Ovary (tissue), 3 donors: ENCODE results near the gene FKBP6.
"Not testable (repeated sequence)": the region's sequence is repeated elsewhere in the genome, so short reads cannot be mapped to it uniquely, and the experiment has no call there.

Experiments used
- CTCF ChIP-seq, 3 donors: fragments of 450-650 bp in 2 of 3; fragments of 200-600 bp in 1 of 3; IDR thresholded peaks; one replicate each; pipeline versions ENCODE4 v1.5.1 to v1.8.0; 2016 to 2022; ENCODE audit warnings: antibody characterized with exemption in 3 of 3, mild to moderate bottlenecking in 1 of 3
- EP300 ChIP-seq: sonication (generic); formaldehyde crosslinking; IDR thresholded peaks from one replicate; pipeline ENCODE4 v1.6.1; 2017; ENCODE audit warnings: antibody characterized with exemption
- POLR2A ChIP-seq: fragments of 450-650 bp; IDR thresholded peaks from one replicate; pipeline ENCODE4 v1.6.1; 2017; ENCODE audit warnings: antibody characterized with exemption, mild to moderate bottlenecking, moderate library complexity
- donor health status: DM: no; HTN: no; CAD: no.

GRCh38 chr7:73327449-73327848, 512 bp upstream of the FKBP6 start:
- TF ChIP-seq CTCF (IDR thresholded peaks at IDR 0.05); POLR2A; EP300: not testable (repeated sequence)
